Measurements from ENCODE around the gene SRCIN1. TPM values are rescaled to one million over a fixed set of nuclear protein-coding genes. Genes with fewer than 3 reads are reported as not detected.

SRCIN1 gene
- total RNA-seq, 2 donors from 2014 or later: 2.4 to 4.8 TPM

DNA sequence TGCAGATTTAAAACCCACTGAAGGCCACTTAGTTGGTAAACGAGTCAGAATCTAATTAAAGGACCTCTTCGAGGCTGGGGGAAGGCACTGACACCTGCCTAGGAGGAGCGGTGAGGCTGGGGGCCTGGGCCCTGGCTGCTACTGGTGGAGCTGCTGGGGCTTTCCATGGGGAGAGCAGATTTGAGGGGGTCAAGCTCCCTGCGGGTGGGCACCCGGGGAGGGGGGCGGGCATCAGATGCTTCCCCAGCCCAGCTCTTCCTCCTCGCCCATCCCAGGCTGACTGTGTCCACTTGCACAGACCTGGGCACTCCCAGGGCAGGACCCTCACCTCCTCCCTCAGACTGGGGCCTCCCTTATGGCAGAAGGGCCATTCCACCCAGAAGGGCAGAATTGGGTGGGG lies 19.0 kb downstream of the SRCIN1 start:
- TF ChIP-seq POLR2AphosphoS5 (IDR thresholded peaks at IDR 0.05) (no peak), POLR2A (IDR thresholded peaks at IDR 0.05) (no peak)
- TF ChIP-seq, protein P1, sequence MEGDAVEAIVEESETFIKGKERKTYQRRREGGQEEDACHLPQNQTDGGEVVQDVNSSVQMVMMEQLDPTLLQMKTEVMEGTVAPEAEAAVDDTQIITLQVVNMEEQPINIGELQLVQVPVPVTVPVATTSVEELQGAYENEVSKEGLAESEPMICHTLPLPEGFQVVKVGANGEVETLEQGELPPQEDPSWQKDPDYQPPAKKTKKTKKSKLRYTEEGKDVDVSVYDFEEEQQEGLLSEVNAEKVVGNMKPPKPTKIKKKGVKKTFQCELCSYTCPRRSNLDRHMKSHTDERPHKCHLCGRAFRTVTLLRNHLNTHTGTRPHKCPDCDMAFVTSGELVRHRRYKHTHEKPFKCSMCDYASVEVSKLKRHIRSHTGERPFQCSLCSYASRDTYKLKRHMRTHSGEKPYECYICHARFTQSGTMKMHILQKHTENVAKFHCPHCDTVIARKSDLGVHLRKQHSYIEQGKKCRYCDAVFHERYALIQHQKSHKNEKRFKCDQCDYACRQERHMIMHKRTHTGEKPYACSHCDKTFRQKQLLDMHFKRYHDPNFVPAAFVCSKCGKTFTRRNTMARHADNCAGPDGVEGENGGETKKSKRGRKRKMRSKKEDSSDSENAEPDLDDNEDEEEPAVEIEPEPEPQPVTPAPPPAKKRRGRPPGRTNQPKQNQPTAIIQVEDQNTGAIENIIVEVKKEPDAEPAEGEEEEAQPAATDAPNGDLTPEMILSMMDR (IDR thresholded peaks at IDR 0.05): no peak
- H3K27me3 ChIP-seq (replicated peaks; ENCODE audit: insufficient read depth): no peaks in the 10 kb centered on the region
- H3K36me3 ChIP-seq: no peaks in the 10 kb centered on the region
- intact Hi-C loops (cut with DNase I): no loop called here
- H3K4me1 ChIP-seq (replicated peaks): no peaks in the 10 kb centered on the region
- DNase-seq (ENCODE audit: low spot score): no peak
- no peaks in the 10 kb centered on the region for H3K9me3 ChIP-seq
- 85% methylated on average over 7 of the region's 7 CpGs for WGBS
- no peak overlapping the region for H3K4me3 ChIP-seq
- no peak overlapping the region for H3K27ac ChIP-seq

DNA sequence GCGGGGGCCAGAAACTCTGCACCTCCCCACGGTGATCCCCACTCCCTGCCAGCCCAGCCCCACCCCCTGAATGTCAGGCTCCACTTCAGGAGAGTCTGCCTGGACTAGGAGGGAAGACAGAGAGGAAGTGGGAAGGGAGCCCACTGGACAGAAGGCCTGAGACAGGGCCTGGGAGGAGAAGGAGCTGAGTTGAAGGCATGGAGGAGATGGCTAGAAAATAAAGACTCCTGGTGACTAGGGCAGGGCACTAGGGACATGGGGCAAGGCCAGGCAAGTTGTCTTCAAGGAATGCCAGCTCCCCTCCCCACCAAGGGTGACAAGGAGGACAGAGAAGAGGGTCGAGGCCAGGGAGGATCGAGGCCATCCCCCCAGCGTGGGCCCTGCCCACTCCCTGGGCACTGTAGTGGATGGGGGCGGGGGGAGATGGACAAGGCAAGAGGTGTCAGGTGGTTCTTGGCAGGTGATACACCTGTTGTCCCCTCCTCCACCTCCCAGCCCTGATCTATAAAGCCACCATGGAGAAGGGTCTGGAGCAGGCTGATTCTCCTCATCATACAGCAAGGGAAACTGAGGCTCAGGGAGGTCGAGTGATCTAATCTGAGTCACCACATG lies 19.7 kb downstream of the SRCIN1 start:
- Histone ChIP-seq H3K36me3 (no peaks in the 10 kb centered on the region), H3K27me3 (replicated peaks; ENCODE audit: insufficient read depth) (no peaks in the 10 kb centered on the region), H3K4me1 (replicated peaks) (no peaks in the 10 kb centered on the region), H3K4me3 (no peak overlapping the region), H3K27ac (no peak overlapping the region), H3K9me3 (no peaks in the 10 kb centered on the region)
- WGBS: 74% methylated on average over 7 of the region's 7 CpGs
- TF ChIP-seq, protein P1 (IDR thresholded peaks at IDR 0.05): no peak
- TF ChIP-seq POLR2AphosphoS5 (IDR thresholded peaks at IDR 0.05): no peak
- no peak for TF ChIP-seq POLR2A (IDR thresholded peaks at IDR 0.05)
- intact Hi-C loops (cut with DNase I): no loop called here
- DNase-seq (ENCODE audit: low spot score): no peak

DNA sequence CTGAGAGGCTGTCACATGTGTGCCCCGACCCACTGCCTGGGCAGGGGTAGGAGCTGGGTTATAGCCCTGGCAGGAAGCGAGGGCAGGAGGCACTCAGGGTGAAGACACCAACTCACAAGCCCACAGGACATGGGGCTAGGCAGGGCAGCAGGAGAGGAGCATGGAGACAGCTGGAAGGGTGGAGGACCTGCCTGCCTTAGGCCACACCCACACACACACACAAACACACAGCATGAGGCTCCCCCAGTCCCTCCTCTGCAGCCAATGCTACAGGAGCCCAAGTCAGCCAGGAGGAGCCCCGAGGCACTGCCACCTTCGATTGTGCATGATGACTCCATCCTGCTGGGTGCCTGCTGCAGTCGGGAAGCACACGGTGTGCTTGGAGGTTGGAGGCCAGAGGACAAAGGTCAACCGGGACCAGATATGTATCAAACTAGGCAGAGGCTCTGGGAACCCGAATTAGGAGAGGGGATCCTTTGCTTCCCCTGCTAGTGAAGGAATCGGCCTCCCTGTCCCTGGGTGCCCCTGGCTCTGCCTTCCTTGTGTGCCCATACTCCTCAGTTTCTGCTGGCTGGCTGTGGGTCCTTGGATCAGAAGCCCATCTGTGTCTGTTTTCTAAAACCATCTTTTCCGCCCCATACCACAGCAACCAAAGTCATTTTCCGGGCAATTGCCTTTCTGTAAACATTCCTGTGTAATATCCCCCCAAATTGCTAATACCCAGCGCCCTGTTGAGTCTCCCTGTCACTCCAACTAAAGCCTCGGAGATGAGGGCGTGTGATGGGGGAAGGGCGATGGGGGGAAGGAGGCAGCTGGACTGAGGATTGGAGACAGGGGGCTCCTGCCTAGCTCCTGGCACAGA lies 20.5 kb downstream of the SRCIN1 start:
- Histone ChIP-seq H3K36me3 (no peaks in the 10 kb centered on the region), H3K9me3 (no peaks in the 10 kb centered on the region), H3K27me3 (replicated peaks; ENCODE audit: insufficient read depth) (peaks cover 1% of the 10 kb centered on the region), H3K27ac (no peak overlapping the region), H3K4me3 (no peak overlapping the region), H3K4me1 (replicated peaks) (no peaks in the 10 kb centered on the region)
- intact Hi-C loops (cut with DNase I): no loop called here
- 71% methylated on average over 13 of the region's 15 CpGs for WGBS
- DNase-seq (ENCODE audit: low spot score): no peak
- TF ChIP-seq POLR2A (IDR thresholded peaks at IDR 0.05): no peak
- TF ChIP-seq, protein P1 (IDR thresholded peaks at IDR 0.05): no peak
- no peak for TF ChIP-seq POLR2AphosphoS5 (IDR thresholded peaks at IDR 0.05)

DNA sequence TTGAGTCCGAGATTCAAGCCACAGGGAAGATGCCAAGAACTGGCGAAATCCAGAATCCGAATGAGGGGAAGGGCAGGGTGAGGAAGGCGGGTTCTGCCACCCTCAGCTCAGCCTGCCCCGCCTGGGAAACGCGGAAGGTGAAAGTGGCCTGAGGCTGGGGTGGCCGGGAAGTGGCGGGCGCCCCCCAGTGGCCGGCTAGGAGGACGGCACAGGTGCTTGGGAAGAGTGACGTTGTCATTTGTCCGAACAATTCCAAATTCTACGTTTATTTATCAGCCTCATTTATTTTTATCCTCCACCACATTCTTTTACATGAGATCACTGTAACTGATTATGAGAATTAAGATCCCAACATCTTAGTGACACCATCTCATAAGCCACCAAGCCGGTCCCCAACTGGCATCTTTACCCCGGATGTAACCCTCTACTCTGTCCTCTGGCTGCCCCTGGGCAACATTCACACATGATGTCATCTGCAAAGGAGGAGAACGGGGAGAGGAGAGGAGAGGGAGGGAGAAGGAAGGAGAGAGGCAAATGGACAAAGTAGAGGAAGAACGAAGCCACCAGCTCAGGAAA lies 21.3 kb downstream of the SRCIN1 start:
- intact Hi-C loops (cut with DNase I): no loop called here
- H3K4me1 ChIP-seq (replicated peaks): no peaks in the 10 kb centered on the region
- WGBS: 8% methylated on average over 19 of the region's 19 CpGs
- H3K36me3 ChIP-seq: no peaks in the 10 kb centered on the region
- DNase-seq (ENCODE audit: low spot score): peak; percentile 56
- H3K27me3 ChIP-seq (replicated peaks; ENCODE audit: insufficient read depth): peaks cover 4% of the 10 kb centered on the region
- TF ChIP-seq POLR2AphosphoS5 (IDR thresholded peaks at IDR 0.05): peak; percentile 64
- no peak for TF ChIP-seq POLR2A (IDR thresholded peaks at IDR 0.05)
- TF ChIP-seq, protein P1 (IDR thresholded peaks at IDR 0.05): peak; percentile 73 to 97 (median 84)
- no peak overlapping the region for H3K4me3 ChIP-seq
- no peak overlapping the region for H3K27ac ChIP-seq
- H3K9me3 ChIP-seq: no peaks in the 10 kb centered on the region
